Coronary artery (tissue), 2 donors: ENCODE measurements around the gene ABCF2.

Experiments used
- DNase-seq: peaks from one replicate; pipeline ENCODE4 v3.0.0-alpha.2; 2017; ENCODE audit warnings: low spot score
- H3K27ac ChIP-seq, 2 donors: fragments of 200-600 bp; sonication (generic); one replicate each; pipeline ENCODE4 v1.5.1; 2016 to 2019
- H3K4me3 ChIP-seq: fragments of 200-600 bp; sonication (generic); 2 replicates; pipeline ENCODE4 v1.5.1; 2016; ENCODE audit warnings: mild to moderate bottlenecking, moderate library complexity
- TF ChIP-seq, protein P1 (sequence below): fragments of 200-600 bp; sonication (generic); IDR thresholded peaks from one replicate; pipeline ENCODE4 v1.5.1; 2019; ENCODE audit warnings: antibody characterized with exemption

ABCF2 gene

DNA sequence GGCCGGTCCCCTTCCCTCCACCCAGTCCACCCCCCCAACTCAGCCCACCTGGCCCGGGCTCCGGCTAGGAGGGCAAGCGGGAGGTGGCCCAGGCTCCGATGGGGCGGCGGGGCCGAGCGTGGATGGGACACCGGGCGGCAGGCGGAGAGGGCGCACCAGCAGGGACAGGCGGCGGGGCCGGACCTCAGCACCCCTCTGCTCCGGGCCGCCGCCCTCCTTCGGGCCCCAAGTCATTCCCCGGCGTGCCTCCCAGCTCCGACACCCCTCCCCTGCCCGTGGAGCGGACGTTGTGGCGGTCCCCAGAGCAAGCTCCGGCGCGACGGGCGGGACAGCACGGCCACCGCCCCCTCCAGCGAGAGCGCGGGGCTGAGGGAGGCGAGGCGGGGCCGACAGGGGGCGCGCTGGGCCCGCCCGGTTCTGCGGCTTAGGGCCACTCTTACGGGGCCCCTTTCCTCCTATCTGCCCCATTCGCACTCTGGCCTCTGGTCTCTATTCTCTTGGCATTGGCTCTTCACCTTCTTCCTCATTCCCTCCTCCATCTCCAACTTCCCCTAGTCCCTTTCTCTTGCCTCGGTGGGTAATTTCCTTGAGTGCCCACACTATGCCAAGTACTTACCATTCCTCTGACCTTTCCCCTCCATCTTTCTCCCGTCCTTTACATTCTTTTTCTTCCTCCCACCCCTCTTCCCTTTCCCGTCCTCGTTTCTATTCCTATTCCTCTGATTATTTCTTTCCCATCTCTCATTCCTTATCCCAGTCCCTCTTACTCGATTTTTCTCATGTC, 58.8 kb downstream of the ABCF2 start:
- DNase-seq, result no peak
- TF ChIP-seq, protein P1, sequence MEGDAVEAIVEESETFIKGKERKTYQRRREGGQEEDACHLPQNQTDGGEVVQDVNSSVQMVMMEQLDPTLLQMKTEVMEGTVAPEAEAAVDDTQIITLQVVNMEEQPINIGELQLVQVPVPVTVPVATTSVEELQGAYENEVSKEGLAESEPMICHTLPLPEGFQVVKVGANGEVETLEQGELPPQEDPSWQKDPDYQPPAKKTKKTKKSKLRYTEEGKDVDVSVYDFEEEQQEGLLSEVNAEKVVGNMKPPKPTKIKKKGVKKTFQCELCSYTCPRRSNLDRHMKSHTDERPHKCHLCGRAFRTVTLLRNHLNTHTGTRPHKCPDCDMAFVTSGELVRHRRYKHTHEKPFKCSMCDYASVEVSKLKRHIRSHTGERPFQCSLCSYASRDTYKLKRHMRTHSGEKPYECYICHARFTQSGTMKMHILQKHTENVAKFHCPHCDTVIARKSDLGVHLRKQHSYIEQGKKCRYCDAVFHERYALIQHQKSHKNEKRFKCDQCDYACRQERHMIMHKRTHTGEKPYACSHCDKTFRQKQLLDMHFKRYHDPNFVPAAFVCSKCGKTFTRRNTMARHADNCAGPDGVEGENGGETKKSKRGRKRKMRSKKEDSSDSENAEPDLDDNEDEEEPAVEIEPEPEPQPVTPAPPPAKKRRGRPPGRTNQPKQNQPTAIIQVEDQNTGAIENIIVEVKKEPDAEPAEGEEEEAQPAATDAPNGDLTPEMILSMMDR, result peak; percentile 41
- Histone ChIP-seq H3K4me3 (peak overlapping the region; percentile 73), H3K27ac (no peak overlapping the region)

DNA sequence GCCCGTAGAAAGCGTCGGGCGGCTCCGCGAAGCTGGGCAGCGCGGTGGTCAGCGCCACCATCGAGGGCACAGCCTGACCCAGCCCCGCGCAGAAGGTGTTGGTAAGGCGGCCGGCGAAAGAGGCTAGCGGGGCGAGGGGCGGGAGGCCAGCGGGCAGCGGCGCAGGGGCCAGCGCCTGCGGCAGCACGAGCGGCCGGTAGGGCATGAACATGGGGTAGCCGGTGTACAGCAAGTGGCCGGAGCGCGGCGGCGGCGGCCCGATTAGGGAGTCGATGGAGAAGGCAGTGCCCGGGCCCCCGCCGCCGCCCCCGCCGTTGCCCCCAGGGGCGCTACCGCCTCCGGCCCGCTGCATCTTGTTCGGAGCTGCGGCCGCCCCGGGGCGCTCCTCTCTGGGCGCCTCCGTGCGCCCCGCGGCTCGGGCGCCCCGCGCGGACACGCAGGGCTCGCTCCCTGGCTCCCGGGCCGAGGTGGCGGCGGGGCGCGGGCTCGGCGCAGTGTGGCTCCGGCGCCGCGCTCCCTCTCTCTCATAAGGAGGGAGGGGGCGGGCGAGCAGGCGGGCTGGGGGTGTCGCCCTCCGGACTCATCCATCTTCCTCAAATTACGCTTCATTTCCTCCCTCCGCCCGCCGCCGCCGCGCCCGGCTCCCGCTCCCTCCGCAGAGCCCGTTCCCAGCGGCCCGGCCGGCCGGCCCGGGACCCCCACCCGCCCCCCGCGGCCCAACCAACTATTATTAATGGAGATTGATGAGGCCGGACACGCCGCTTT, 59.6 kb downstream of the ABCF2 start, which contains the start of gene GBX1:
Gene GBX1, minus strand, starts transcription at position 498 of the 765 bp plus-strand sequence. Its CDS starts 146 bp downstream, at position 352.
- no peak for DNase-seq
- TF ChIP-seq, protein P1, result no peak
- Histone ChIP-seq H3K27ac (no peak within 1 kb of the TSS), H3K4me3 (peak within 1 kb of the TSS; percentile 73)

DNA sequence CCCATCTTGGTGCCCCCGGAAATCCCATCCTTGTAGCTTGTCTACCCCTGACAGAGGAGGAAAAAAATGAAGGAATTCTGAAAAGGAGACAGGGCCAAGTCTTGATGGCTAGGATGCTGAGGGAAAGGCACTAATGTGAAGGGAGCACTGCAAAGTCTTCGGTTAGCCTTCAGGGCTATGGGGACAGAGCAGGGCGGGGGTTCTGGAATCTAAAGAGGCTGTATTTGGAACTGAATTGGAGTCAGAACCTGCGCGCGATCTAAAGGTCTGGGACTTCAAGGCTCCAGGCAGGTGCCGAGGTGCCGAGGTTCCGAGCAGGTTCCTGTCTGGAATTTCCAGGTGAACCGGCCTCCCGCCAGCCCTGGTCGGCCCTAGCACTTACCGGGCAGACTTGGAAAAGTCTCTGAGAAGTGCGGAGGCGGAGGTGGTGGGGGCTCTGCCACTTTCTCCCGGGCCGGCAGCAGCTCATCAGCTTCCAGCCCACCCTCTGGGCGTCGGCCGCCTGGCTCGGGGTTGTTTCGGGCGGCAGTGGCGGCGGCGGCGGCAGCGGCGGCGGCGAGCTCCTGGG, 60.3 kb downstream of the ABCF2 start:
- H3K4me3 ChIP-seq, result peak overlapping the region; percentile 73
- no peak for DNase-seq
- TF ChIP-seq, protein P1, result no peak
- no peak overlapping the region for H3K27ac ChIP-seq
